Lung microvascular endothelial cell (primary cell): Measurements from ENCODE around the gene ARHGAP6. TPM values are rescaled to one million over a fixed set of nuclear protein-coding genes. Genes with fewer than 3 reads are reported as not detected.
A peak's percentile ranks its signal among the peaks of the same experiment; 100 is the strongest.

Source experiments
- DNase-seq, 2 donors: peaks; one replicate each; pipeline versions ENCODE4 v3.0.0 to v3.0.0-alpha.2; 2010; ENCODE audit warnings: low read depth in 2 of 2
- total RNA-seq: library from RNA; depleted of rRNA; stranded (reverse); fragments of >200 nt; gene quantifications from 2 replicates; pipeline ENCODE4 v1.2.1, GENCODE V29; 2014

ARHGAP6 gene
- total RNA-seq = under 0.01 and 0.22 TPM in 2 replicates

GRCh38 chrX:11665168-11666111 lies at the start of gene ARHGAP6:
ARHGAP6 (minus strand) TSS chrX:11665920; CDS start chrX:11664828, 1,092 bp downstream.
- DNase-seq = peak; percentile 7 to 13

GRCh38 chrX:11704725-11705495 lies 39.2 kb upstream of the ARHGAP6 start:
- DNase-seq = peak in 1 of 2 donors; percentile 12

GRCh38 chrX:11703855-11704254 lies 38.1 kb upstream of the ARHGAP6 start:
- DNase-seq = no peak

GRCh38 chrX:11702965-11703631 lies 37.4 kb upstream of the ARHGAP6 start:
- no peak for DNase-seq

GRCh38 chrX:11702420-11702819 lies 36.7 kb upstream of the ARHGAP6 start:
- no peak for DNase-seq

- no peak for DNase-seq
These were observed 33.0 kb upstream of the ARHGAP6 start for GRCh38 chrX:11698702-11699101.

GRCh38 chrX:11688201-11688600 lies 22.5 kb upstream of the ARHGAP6 start:
- no peak for DNase-seq

- no peak for DNase-seq
These were observed 21.4 kb upstream of the ARHGAP6 start for GRCh38 chrX:11687157-11687556.

- no peak for DNase-seq
These were observed 17.3 kb upstream of the ARHGAP6 start for GRCh38 chrX:11683057-11683456.

- DNase-seq = no peak
These were observed 12.4 kb upstream of the ARHGAP6 start for GRCh38 chrX:11678158-11678557.

- no peak for DNase-seq
These were observed 6.5 kb upstream of the ARHGAP6 start for GRCh38 chrX:11672213-11672612.

- no peak for DNase-seq
These were observed 4.6 kb upstream of the ARHGAP6 start for GRCh38 chrX:11670316-11670715.

- DNase-seq = no peak
These were observed 1.4 kb upstream of the ARHGAP6 start for GRCh38 chrX:11666952-11667685.

- no peak for DNase-seq
These were observed 444 bp upstream of the ARHGAP6 start for GRCh38 chrX:11666164-11666563.

GRCh38 chrX:11664211-11665167 lies 1.2 kb downstream of the ARHGAP6 start:
- no peak for DNase-seq

GRCh38 chrX:11663875-11664210 lies 1.9 kb downstream of the ARHGAP6 start:
- DNase-seq = no peak

- DNase-seq = no peak
These were observed 10.3 kb downstream of the ARHGAP6 start for GRCh38 chrX:11655282-11656015.

- DNase-seq = no peak
These were observed 16.8 kb downstream of the ARHGAP6 start for GRCh38 chrX:11648705-11649519.

- no peak for DNase-seq
These were observed 18.6 kb downstream of the ARHGAP6 start for GRCh38 chrX:11647138-11647537.
